Measurements from ENCODE around the gene HAUS7.

DNA sequence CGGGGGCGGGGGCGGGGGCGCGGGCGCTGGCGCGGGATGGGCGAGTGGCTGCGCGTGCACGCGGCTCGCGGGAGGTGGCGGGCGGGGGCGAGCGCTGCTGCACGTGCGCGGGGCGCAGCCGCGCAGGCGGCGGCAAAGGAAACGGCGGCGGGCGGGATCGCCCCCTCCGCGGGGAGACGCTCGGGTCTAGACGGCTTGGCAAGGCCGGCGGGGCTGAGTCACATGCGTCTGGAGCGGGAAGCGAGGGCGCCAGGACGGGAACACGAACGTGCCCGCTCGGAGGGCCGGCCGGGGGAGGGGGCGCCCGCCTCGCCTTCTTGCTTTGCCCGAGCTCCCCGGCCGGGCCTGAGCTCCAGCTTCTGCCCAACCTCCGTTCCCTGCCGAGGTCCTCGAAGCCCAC is 4.3 kb upstream of the HAUS7 start:
- TF ChIP-seq, protein P1, sequence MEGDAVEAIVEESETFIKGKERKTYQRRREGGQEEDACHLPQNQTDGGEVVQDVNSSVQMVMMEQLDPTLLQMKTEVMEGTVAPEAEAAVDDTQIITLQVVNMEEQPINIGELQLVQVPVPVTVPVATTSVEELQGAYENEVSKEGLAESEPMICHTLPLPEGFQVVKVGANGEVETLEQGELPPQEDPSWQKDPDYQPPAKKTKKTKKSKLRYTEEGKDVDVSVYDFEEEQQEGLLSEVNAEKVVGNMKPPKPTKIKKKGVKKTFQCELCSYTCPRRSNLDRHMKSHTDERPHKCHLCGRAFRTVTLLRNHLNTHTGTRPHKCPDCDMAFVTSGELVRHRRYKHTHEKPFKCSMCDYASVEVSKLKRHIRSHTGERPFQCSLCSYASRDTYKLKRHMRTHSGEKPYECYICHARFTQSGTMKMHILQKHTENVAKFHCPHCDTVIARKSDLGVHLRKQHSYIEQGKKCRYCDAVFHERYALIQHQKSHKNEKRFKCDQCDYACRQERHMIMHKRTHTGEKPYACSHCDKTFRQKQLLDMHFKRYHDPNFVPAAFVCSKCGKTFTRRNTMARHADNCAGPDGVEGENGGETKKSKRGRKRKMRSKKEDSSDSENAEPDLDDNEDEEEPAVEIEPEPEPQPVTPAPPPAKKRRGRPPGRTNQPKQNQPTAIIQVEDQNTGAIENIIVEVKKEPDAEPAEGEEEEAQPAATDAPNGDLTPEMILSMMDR (IDR thresholded peaks at IDR 0.05), result no peak
- no peak for TF ChIP-seq POLR2A (IDR thresholded peaks at IDR 0.05)
- TF ChIP-seq EP300 (IDR thresholded peaks at IDR 0.05), result no peak

Data from stomach (tissue), 4 donors.